Measurements from ENCODE around the gene ATM. TPM values are rescaled to one million over a fixed set of nuclear protein-coding genes. Genes with fewer than 3 reads are reported as not detected.

ATM gene
- total and polyA plus RNA-seq, 8 donors = 69.1 to 99.9 (median 91.3) TPM

DNA sequence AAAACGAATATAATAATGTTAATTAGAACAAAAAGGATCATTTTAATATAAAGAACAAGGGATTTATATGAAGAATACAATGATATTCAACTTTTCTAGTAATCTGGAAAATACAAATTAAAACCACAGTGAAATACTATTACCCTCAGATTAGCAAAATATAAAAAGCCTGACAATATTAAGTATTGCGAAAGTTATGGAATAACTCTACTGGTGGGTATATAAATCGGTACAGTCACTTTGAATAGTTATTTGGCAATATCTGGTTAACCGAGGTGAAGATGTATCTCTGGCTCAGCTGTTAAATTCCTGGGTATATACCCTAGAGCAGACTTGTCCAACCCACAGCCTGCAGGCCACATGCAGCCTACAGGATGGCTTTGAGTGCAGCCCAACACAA, 118.8 kb downstream of the ATM start:
- H3K36me3 ChIP-seq = peaks cover 0 to 25% of the 10 kb centered on the region in 2 donors
- intact Hi-C loops (cut with DNase I) = no loop called here
- DNase-seq (no peak), ATAC-seq (no peak)
- no peaks in the 10 kb centered on the region for H3K27me3 ChIP-seq
- H3K27ac ChIP-seq = no peak overlapping the region
- TF ChIP-seq, protein P1, sequence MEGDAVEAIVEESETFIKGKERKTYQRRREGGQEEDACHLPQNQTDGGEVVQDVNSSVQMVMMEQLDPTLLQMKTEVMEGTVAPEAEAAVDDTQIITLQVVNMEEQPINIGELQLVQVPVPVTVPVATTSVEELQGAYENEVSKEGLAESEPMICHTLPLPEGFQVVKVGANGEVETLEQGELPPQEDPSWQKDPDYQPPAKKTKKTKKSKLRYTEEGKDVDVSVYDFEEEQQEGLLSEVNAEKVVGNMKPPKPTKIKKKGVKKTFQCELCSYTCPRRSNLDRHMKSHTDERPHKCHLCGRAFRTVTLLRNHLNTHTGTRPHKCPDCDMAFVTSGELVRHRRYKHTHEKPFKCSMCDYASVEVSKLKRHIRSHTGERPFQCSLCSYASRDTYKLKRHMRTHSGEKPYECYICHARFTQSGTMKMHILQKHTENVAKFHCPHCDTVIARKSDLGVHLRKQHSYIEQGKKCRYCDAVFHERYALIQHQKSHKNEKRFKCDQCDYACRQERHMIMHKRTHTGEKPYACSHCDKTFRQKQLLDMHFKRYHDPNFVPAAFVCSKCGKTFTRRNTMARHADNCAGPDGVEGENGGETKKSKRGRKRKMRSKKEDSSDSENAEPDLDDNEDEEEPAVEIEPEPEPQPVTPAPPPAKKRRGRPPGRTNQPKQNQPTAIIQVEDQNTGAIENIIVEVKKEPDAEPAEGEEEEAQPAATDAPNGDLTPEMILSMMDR (IDR thresholded peaks at IDR 0.05) = no peak
- H3K4me3 ChIP-seq = no peak overlapping the region
- no peaks in the 10 kb centered on the region for H3K9me3 ChIP-seq
- no peaks in the 10 kb centered on the region for H3K4me1 ChIP-seq

DNA sequence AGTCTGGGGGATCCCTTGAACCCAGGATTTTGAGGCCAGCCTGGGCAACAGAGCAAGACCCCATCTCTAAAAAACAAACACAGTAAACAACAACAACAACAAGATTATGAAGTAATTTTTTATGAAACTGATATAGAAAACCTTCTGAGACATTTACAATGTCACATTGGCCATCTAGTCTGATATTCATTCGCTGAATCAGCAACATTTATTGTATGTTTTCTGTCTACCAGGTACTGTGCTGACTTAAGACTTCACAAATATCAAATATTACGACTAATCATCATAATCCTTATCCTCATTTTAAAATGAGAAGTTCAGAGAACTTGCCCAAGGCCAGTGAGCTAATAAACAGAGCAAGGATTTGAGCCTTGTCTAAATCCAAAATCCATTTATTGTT, 120.8 kb downstream of the ATM start:
- peaks cover 0 to 12% of the 10 kb centered on the region in 2 donors for H3K36me3 ChIP-seq
- DNase-seq (no peak), ATAC-seq (no peak)
- TF ChIP-seq, protein P1 (IDR thresholded peaks at IDR 0.05) = no peak
- intact Hi-C loops (cut with DNase I) = no loop called here
- H3K27me3 ChIP-seq = no peaks in the 10 kb centered on the region
- no peak overlapping the region for H3K27ac ChIP-seq
- H3K4me3 ChIP-seq = no peak overlapping the region
- H3K9me3 ChIP-seq = no peaks in the 10 kb centered on the region
- H3K4me1 ChIP-seq = no peaks in the 10 kb centered on the region

DNA sequence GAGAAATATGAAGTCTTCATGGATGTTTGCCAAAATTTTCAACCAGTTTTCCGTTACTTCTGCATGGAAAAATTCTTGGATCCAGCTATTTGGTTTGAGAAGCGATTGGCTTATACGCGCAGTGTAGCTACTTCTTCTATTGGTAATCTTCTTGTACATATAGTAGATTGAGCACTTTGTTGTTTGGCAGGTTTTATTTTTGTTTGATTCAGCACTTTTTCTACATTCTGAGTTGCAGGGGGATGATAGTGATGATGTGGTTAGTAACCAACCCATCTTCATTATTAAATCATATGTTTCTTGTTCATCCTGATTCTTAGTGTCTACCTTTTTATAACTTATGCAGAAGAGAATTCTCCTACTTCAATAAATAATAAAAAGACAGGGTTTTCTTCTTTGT, 122.9 kb downstream of the ATM start:
- no peaks in the 10 kb centered on the region for H3K4me1 ChIP-seq

DNA sequence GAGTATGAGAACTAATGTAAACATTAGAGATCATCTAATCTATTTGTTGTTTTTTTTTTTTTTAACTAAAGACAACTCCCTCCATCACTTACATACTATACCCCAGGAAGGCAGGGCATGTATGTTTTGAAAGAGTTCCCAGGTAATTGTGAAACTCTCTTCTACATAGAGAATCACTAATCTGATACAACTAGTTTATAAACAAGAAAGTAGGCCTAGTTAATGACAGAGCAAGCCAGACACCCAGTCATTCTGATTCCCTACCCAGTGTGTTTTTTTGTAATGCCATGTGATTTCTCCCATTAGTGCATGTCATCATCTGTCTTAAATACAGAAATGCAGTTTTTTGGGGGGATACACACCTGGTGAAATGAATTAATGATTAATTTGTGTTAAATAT, 123.6 kb downstream of the ATM start:
- no peak for ATAC-seq
- Histone ChIP-seq H3K36me3 (peaks cover 2 to 37% of the 10 kb centered on the region in 2 donors), H3K4me3 (no peak overlapping the region), H3K9me3 (no peaks in the 10 kb centered on the region), H3K27ac (no peak overlapping the region), H3K4me1 (no peaks in the 10 kb centered on the region), H3K27me3 (no peaks in the 10 kb centered on the region)
- intact Hi-C loops (cut with DNase I) = no loop called here
- no peak for DNase-seq
- TF ChIP-seq, protein P1 (IDR thresholded peaks at IDR 0.05) = no peak

More for the DNA sequence above, 122.9 kb downstream of the ATM start:
- Histone ChIP-seq H3K36me3 (peaks cover 2 to 30% of the 10 kb centered on the region in 2 donors), H3K4me3 (no peak overlapping the region), H3K9me3 (no peaks in the 10 kb centered on the region), H3K27me3 (no peaks in the 10 kb centered on the region), H3K27ac (no peak overlapping the region)
- TF ChIP-seq, protein P1 (IDR thresholded peaks at IDR 0.05) = no peak
- no peak for ATAC-seq
- intact Hi-C loops (cut with DNase I) = no loop called here
- DNase-seq = no peak

DNA sequence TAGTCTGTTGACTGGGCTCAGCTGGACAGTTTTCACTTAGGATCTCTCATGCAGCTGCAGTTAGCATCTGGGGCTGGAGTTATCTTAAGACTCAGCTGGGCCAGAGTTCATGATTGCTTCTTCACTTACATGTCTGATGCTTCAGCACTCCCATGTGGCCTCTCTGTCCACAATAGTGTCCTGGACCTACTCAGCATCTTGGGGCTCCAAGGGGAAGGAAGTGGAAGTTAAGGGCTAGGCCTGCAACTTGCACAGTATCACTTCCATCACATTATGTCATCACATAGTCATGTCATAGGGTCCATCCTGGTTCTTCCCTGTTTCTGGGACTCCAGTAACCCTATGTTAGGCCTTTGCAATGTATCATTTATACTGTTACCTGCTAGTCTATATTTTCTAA, 128.6 kb downstream of the ATM start:
- TF ChIP-seq, protein P1 (IDR thresholded peaks at IDR 0.05) = no peak
- intact Hi-C loops (cut with DNase I) = no loop called here
- Histone ChIP-seq H3K4me1 (no peaks in the 10 kb centered on the region), H3K9me3 (no peaks in the 10 kb centered on the region), H3K4me3 (no peak overlapping the region), H3K27ac (no peak overlapping the region), H3K27me3 (no peaks in the 10 kb centered on the region), H3K36me3 (peaks cover 2 to 85% of the 10 kb centered on the region in 2 donors)
- ATAC-seq = no peak
- no peak for DNase-seq

Data from left lung (tissue), 10 donors.